ENCODE measurements around the gene LDLRAD3.

Gene LDLRAD3

DNA sequence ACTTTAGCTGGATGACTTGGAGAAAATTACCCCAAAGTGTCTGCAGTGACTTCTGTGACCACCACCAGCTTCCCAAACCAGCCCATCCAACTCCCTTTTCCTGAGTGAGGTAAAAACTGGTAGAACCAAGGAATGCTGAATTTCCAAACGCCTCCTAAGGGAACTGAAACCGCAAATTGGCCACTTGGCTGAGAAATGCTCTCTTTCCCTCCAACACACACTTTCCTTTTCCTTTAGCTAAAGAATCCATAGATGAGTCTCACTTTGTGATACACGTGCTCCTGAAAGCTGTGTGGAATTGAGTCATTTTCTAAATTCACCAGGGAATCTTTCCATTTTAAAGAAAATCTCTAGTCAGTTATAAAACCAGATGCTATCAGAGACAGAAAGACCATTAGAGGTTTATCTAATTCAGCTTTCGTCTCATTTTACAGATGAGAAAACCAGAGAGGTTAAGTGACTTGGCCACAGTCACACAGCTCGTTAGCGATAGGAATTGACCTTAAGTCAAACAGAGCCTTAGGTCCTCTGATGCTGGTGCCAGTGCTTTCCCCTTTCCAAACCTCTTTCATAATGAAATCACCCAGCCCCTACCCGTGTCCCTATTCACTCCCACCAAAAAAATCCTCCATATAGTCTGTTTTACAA, 208.2 kb downstream of the LDLRAD3 start:
- Histone ChIP-seq H3K9me3 (ENCODE audit: insufficient read depth, low read depth, low read length) (no peaks in the 10 kb centered on the region), H3K27me3 (ENCODE audit: insufficient read depth, low read length) (no peaks in the 10 kb centered on the region), H3K36me3 (ENCODE audit: insufficient read depth, low read depth, low read length) (no peaks in the 10 kb centered on the region), H3K4me3 (ENCODE audit: low read length) (no peak overlapping the region), H3K9ac (ENCODE audit: low read depth, low read length) (no peak overlapping the region), H3K27ac (ENCODE audit: low read length) (no peak overlapping the region), H3K4me1 (ENCODE audit: insufficient read depth, low read length) (peaks cover 19% of the 10 kb centered on the region)

DNA sequence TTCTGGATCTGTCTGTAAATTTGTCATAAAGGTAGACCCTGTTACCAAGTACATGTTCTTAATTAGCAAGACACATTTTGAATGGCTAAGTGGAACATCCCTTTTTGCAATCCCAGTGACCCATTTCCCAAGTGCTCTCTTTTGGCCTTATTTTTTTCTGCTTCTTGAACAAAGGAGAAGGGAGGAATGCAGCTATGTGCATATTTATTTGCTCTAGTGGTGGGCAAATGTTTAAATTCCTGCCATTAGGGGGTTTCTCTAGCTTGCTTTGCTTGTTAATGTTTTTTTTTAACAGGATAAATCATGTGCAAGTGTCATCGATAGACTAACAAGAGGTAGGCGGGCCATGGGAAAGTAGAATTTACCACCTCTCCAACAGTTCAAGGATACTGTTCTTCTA, 209.7 kb downstream of the LDLRAD3 start:
- no peak overlapping the region for H3K27ac ChIP-seq (ENCODE audit: low read length)
- H3K27me3 ChIP-seq (ENCODE audit: insufficient read depth, low read length): no peaks in the 10 kb centered on the region
- H3K4me3 ChIP-seq (ENCODE audit: low read length): no peak overlapping the region
- peaks cover 19% of the 10 kb centered on the region for H3K4me1 ChIP-seq (ENCODE audit: insufficient read depth, low read length)
- no peak overlapping the region for H3K9ac ChIP-seq (ENCODE audit: low read depth, low read length)
- H3K9me3 ChIP-seq (ENCODE audit: insufficient read depth, low read depth, low read length): no peaks in the 10 kb centered on the region
- no peaks in the 10 kb centered on the region for H3K36me3 ChIP-seq (ENCODE audit: insufficient read depth, low read depth, low read length)

DNA sequence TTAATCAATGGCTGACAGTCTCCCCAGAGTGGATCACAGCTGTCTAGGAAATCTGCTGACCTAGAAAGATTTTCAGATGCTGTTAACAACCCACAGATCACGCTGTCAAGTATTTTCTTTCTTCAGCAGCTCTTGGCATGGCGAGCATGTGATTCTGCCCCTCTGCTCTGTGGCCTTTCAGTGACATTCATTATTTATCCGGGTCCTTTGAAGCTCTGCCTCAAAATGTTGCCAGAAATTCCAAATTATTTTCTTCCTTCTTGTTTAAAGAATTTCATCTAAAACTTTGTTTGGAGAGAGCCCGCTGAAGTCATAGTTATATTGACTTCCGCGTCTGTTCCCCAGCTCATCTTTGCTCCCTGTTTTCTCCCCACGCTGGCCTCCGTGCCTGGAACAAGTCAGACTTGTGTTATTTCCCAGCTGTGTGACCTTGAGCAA, 211.3 kb downstream of the LDLRAD3 start:
- Histone ChIP-seq H3K9me3 (ENCODE audit: insufficient read depth, low read depth, low read length) (no peaks in the 10 kb centered on the region), H3K27me3 (ENCODE audit: insufficient read depth, low read length) (no peaks in the 10 kb centered on the region), H3K27ac (ENCODE audit: low read length) (no peak overlapping the region), H3K9ac (ENCODE audit: low read depth, low read length) (no peak overlapping the region), H3K4me3 (ENCODE audit: low read length) (no peak overlapping the region), H3K36me3 (ENCODE audit: insufficient read depth, low read depth, low read length) (no peaks in the 10 kb centered on the region), H3K4me1 (ENCODE audit: insufficient read depth, low read length) (peaks cover 13% of the 10 kb centered on the region)

DNA sequence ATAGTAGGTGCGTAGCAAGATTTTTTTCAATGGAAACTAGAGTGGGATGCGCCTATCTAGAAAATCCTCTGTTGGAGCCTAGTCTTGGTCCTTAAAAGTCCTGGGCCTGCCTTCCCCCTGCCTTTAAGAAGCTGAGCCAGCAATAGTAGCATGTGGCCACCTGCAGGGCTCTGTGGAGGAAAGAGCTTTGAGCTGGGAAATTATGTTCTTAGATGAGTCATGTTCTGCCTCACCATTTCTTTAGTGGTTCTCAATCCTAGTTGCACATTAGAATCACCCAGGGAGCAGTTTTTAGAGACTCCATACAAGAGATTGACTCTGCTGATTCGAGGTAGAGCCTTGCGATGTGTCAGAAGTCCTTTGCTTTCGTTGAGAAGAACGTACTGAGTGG, 211.9 kb downstream of the LDLRAD3 start:
- Histone ChIP-seq H3K27ac (ENCODE audit: low read length) (no peak overlapping the region), H3K4me1 (ENCODE audit: insufficient read depth, low read length) (peaks cover 13% of the 10 kb centered on the region), H3K9ac (ENCODE audit: low read depth, low read length) (no peak overlapping the region), H3K4me3 (ENCODE audit: low read length) (no peak overlapping the region), H3K9me3 (ENCODE audit: insufficient read depth, low read depth, low read length) (no peaks in the 10 kb centered on the region), H3K36me3 (ENCODE audit: insufficient read depth, low read depth, low read length) (no peaks in the 10 kb centered on the region), H3K27me3 (ENCODE audit: insufficient read depth, low read length) (no peaks in the 10 kb centered on the region)

DNA sequence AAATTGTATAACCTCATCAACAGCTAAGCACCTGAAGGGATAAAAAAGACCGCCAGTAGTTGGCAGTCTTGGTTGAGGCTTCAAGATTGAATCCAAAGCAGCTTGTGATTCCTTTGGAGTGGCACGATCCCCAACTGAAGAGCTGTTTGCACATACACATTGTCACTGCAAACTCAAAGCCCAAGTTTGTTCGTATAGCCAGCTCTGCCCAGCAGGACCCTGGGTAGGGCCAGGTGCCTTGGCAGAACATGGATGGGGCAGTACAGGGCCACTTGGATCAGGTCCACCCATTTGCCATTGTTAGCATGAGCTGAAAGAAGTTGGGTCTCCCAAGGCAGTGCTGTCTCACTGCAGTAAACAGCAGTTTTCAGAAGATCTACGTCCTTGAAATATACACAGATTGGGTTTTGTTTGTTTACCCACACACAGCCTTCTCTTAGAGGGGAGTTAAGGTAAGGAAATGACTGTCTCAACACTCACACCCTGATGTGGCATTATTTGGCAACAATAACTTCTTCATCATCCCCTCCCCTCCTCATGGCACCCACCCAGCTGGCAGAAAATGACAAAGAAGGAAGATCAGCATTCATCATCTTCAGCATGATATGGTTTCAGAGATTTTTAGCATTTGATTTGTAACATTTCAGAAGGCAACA, 212.4 kb downstream of the LDLRAD3 start:
- H3K9ac ChIP-seq (ENCODE audit: low read depth, low read length): no peak overlapping the region
- no peak overlapping the region for H3K27ac ChIP-seq (ENCODE audit: low read length)
- H3K4me3 ChIP-seq (ENCODE audit: low read length): no peak overlapping the region
- H3K27me3 ChIP-seq (ENCODE audit: insufficient read depth, low read length): no peaks in the 10 kb centered on the region
- H3K36me3 ChIP-seq (ENCODE audit: insufficient read depth, low read depth, low read length): no peaks in the 10 kb centered on the region
- H3K4me1 ChIP-seq (ENCODE audit: insufficient read depth, low read length): peaks cover 13% of the 10 kb centered on the region
- no peaks in the 10 kb centered on the region for H3K9me3 ChIP-seq (ENCODE audit: insufficient read depth, low read depth, low read length)

DNA sequence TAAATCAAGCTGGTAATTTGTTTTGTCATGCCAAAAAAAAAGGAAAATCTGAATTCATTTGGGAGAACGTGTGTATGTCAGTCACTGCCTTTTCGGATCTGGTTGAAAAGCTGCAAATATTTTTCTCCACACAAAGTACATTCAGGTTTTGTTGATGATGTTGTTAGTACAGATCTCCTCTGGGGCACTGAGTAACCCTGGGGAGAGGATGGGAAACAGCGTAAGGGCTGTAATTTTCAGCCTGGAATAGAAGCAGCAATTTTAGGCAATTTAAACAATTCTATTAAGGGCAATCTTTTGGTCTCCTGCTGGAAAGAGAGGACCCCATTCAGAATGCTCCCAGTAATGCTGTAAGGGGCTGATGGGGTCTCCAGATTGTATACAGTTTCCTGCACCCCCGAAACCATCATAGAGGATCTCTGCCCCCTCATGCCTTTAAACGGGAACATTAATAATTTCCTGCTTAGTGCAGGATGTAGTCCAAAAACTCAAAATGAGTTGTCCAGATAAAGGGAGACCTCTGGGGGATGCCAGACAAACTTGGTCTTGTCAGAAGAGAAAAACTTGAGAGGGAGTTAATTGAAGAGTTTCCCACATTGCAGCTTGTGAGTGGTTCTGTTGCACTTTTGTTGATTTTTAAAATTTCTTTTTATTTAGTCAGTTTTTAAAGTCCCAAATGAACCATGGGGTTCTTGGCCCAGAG, 213.1 kb downstream of the LDLRAD3 start:
- Histone ChIP-seq H3K9ac (ENCODE audit: low read depth, low read length) (no peak overlapping the region), H3K9me3 (ENCODE audit: insufficient read depth, low read depth, low read length) (no peaks in the 10 kb centered on the region), H3K4me1 (ENCODE audit: insufficient read depth, low read length) (peaks cover 13% of the 10 kb centered on the region), H3K36me3 (ENCODE audit: insufficient read depth, low read depth, low read length) (no peaks in the 10 kb centered on the region), H3K27me3 (ENCODE audit: insufficient read depth, low read length) (no peaks in the 10 kb centered on the region), H3K27ac (ENCODE audit: low read length) (no peak overlapping the region), H3K4me3 (ENCODE audit: low read length) (no peak overlapping the region)

DNA sequence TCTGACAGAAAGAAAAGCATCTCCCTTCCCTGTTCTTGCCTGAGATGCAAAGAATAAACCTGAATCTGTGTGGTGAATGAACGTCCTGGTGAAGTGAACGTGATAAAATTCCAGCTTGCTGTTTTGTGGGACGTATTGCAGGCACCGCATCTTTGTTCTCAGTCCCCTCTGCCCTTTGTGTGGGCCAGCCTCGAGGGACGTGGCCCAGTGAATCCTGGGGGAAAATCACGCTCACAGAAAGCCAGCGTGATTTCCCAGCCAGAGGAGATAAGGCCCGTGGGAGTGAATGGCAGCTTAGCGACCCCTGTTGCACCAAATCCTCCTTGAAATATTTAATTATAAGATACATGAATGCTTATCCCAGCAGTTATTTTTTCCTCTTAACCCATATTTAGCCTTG, 216.2 kb downstream of the LDLRAD3 start:
- Histone ChIP-seq H3K27me3 (ENCODE audit: insufficient read depth, low read length) (no peaks in the 10 kb centered on the region), H3K9ac (ENCODE audit: low read depth, low read length) (no peak overlapping the region), H3K4me3 (ENCODE audit: low read length) (no peak overlapping the region), H3K27ac (ENCODE audit: low read length) (no peak overlapping the region), H3K4me1 (ENCODE audit: insufficient read depth, low read length) (no peaks in the 10 kb centered on the region), H3K36me3 (ENCODE audit: insufficient read depth, low read depth, low read length) (no peaks in the 10 kb centered on the region), H3K9me3 (ENCODE audit: insufficient read depth, low read depth, low read length) (no peaks in the 10 kb centered on the region)

DNA sequence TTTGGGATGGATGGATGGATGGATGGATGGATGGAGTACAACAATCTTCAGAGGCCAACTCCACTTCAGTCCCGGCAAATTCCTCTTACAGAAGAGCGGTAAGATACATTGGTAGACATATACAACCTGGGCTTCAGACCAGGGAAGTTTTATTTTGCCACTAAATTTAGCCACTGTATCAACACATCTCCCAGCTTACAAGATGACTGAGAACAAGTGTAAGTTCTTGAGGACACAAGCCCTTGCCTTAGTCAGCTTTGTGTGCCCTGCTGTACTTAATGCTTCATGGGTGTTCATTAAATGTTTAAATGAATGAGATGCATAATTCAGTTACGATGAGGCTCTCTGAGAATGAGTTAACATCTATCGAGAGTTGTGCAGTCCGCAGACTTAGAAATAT, 217.7 kb downstream of the LDLRAD3 start:
- no peak overlapping the region for H3K27ac ChIP-seq (ENCODE audit: low read length)
- H3K9me3 ChIP-seq (ENCODE audit: insufficient read depth, low read depth, low read length): no peaks in the 10 kb centered on the region
- H3K4me3 ChIP-seq (ENCODE audit: low read length): no peak overlapping the region
- H3K36me3 ChIP-seq (ENCODE audit: insufficient read depth, low read depth, low read length): no peaks in the 10 kb centered on the region
- no peak overlapping the region for H3K9ac ChIP-seq (ENCODE audit: low read depth, low read length)
- H3K27me3 ChIP-seq (ENCODE audit: insufficient read depth, low read length): no peaks in the 10 kb centered on the region
- no peaks in the 10 kb centered on the region for H3K4me1 ChIP-seq (ENCODE audit: insufficient read depth, low read length)

DNA sequence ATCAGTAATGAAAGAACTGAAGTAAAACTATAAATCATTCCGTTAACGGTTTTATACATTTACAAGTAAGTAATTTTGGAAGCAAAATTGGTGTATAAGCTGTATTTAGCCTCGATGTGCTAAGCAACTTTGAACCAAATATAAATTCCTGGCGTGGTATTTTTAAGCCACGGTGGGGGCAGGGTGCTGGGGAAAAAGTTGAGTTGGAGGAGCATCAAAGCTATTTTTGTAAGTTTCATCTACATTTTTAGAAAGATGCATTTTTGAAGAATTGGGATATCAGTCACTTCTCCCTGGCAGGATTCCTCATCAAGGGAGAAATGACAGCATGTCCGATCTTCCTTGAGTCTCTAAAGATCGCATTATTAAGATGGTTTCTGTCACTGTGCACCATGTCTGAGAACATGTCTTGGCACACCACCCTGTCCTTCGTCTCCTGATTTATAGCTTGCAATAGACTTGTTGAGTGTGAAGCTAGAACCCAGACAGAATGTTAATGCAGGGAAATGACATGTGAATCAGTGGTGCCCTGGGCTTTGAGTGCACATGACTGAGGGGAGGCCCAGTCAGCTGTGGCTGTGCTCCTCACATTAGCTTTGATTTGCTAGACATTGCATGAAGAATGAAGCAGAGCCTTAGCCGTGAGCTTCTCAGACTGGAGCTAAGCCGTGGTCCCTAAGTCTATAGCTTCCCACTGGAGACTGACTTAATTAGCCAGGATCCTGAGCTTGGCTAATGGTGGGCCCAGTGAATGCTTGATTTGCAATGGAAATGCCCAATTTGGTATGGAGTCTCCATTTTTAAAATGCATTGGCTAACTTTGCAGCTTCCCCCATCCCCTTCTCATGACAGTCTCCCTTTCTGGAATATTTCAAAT, 218.4 kb downstream of the LDLRAD3 start:
- H3K27ac ChIP-seq (ENCODE audit: low read length): no peak overlapping the region
- H3K36me3 ChIP-seq (ENCODE audit: insufficient read depth, low read depth, low read length): no peaks in the 10 kb centered on the region
- H3K27me3 ChIP-seq (ENCODE audit: insufficient read depth, low read length): no peaks in the 10 kb centered on the region
- no peak overlapping the region for H3K4me3 ChIP-seq (ENCODE audit: low read length)
- H3K4me1 ChIP-seq (ENCODE audit: insufficient read depth, low read length): no peaks in the 10 kb centered on the region
- no peaks in the 10 kb centered on the region for H3K9me3 ChIP-seq (ENCODE audit: insufficient read depth, low read depth, low read length)
- no peak overlapping the region for H3K9ac ChIP-seq (ENCODE audit: low read depth, low read length)

DNA sequence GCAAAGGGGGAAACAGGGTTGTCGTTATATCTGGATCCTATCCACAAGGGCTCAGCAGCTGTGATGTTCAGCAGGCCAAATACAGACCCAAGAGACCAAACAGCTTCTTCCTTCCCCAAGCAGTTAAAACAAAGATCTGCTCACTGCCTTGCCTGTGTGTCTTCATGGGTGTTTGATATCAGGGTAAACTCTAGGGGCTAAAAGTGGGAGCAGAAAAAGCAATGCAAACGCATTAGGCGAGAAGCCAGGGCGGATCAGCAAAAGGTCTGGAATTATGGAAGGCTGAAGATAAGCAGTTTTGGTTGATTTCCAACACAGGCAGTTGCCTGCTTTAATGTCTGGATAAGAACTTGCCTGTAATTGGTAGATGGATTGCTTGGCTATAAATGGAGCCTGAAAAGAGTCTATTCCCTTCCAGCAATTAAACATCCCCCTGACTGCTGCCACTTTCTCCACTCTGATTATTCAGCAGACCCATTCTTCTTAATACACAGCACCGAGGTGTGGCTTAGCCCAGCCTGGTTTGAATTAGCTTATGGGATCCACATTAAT, 219.1 kb downstream of the LDLRAD3 start:
- no peaks in the 10 kb centered on the region for H3K4me1 ChIP-seq (ENCODE audit: insufficient read depth, low read length)
- no peaks in the 10 kb centered on the region for H3K27me3 ChIP-seq (ENCODE audit: insufficient read depth, low read length)
- H3K27ac ChIP-seq (ENCODE audit: low read length): no peak overlapping the region
- H3K9me3 ChIP-seq (ENCODE audit: insufficient read depth, low read depth, low read length): no peaks in the 10 kb centered on the region
- no peak overlapping the region for H3K9ac ChIP-seq (ENCODE audit: low read depth, low read length)
- no peaks in the 10 kb centered on the region for H3K36me3 ChIP-seq (ENCODE audit: insufficient read depth, low read depth, low read length)
- H3K4me3 ChIP-seq (ENCODE audit: low read length): no peak overlapping the region

DNA sequence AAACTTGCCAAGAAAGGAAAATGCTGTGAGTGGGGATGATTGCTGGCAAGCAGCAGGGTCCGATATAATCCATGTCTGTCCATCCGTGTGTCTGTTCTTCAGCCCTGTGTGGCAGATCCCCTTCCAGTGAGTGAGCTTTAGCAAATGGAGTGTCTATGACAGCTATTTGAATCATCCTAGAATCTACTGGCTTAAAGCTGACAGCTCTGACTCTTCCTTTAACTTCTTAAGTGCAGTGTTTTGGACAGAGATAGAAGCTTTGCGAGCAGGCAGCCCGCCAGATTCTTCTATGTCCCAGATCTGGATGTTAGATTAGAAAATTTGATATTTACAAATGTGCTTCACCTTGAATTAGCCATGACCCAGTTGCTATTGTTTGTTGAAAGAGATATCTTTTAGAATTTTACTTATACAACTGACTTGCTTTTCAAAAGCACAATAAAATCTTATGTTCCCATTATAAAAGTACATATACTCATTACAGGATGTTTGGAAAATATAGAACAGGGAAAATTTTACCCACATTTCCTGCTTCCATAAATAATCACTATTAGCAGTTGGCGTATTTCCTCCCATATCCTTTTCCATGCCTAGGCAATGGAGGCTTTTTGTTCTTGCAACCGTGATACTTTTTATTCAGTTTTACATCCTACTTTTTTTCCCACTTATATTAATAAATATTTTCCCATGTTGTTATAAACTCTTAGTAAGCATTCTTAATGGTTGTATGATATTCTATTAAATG, 220.8 kb downstream of the LDLRAD3 start:
- no peak overlapping the region for H3K27ac ChIP-seq (ENCODE audit: low read length)
- no peaks in the 10 kb centered on the region for H3K9me3 ChIP-seq (ENCODE audit: insufficient read depth, low read depth, low read length)
- no peak overlapping the region for H3K9ac ChIP-seq (ENCODE audit: low read depth, low read length)
- H3K36me3 ChIP-seq (ENCODE audit: insufficient read depth, low read depth, low read length): no peaks in the 10 kb centered on the region
- no peaks in the 10 kb centered on the region for H3K4me1 ChIP-seq (ENCODE audit: insufficient read depth, low read length)
- H3K4me3 ChIP-seq (ENCODE audit: low read length): no peak overlapping the region
- no peaks in the 10 kb centered on the region for H3K27me3 ChIP-seq (ENCODE audit: insufficient read depth, low read length)

Measured in iPS-20b (cell line).